HG03378 (cell line): ENCODE data around the gene NAGS.
"Not testable (repeated sequence)": the region's sequence is repeated elsewhere in the genome, so short reads cannot be mapped to it uniquely, and the experiment has no call there.

ENCODE experiments used
- ATAC-seq: cut with Tn5 transposase; IDR thresholded peaks from one replicate; pipeline ENCODE4 v1.9.1; 2021; ENCODE audit warnings: mild to moderate bottlenecking, moderate library complexity; ENCODE audit not compliant: unreplicated experiment

NAGS gene

DNA sequence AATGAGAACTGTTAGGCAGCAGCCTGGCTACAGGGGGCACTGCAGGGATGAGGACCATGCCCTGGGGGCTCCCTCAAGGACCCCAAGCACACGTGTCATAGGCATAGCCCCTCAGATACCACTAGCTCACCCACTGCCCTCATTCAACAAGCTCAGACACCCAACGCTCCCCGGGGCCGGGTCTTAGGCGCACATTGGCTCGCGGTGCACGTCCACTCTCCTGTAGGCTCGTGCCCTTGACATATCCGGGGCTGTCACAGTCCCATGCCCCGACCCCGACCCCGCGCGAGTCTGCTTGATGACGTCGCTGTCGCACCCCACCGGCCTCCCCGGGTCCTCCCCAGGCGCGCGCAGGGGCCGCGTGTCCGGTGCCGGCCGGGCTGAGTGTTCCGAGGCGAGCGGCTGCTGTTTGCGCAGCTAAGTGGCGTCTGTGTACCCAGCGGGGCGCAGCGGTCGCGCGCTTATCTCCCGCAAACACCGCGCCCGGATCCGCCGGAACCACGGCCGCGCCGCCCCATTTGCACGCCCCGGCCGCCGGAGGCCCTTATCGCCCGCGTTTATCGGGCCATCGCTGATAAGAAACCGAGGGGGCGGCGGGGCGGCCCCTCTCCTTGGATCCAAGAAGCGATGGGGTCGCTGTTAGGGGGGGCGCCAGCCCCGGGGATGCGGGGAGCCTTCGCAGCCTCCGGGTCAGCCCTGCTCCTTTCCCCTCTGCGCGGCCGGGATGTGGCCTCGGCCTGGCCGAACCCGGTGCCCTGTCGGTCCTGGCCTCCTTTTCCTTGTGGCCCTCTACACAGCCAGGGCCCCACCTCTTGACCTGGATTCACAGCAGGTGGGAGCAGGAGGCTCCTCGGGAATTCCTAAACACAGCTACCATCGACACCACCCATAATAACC, 20.7 kb upstream of the NAGS start:
- no peak for ATAC-seq

DNA sequence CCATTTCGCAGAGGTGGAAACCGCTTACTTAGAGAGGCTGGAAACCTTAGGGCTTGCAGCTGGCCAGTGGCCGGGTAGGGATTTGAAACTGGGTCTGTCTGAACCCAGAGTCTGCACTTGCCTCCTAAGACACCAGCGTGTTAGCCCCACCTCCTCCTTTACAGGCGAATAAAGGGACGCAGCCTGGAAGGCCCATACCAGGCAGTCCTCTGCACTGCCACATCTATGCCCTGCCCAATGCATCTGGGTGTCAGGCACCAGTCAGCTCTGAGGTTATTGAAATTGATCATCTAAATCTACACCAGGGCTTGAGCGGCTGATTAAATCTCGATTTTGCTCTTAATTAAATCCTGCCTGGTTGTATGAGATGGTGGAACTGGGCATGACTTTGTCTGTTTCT, 19.9 kb upstream of the NAGS start:
- ATAC-seq, result no peak

GRCh38 chr17:43986225-43986981, 18.0 kb upstream of the NAGS start:
- no peak for ATAC-seq

DNA sequence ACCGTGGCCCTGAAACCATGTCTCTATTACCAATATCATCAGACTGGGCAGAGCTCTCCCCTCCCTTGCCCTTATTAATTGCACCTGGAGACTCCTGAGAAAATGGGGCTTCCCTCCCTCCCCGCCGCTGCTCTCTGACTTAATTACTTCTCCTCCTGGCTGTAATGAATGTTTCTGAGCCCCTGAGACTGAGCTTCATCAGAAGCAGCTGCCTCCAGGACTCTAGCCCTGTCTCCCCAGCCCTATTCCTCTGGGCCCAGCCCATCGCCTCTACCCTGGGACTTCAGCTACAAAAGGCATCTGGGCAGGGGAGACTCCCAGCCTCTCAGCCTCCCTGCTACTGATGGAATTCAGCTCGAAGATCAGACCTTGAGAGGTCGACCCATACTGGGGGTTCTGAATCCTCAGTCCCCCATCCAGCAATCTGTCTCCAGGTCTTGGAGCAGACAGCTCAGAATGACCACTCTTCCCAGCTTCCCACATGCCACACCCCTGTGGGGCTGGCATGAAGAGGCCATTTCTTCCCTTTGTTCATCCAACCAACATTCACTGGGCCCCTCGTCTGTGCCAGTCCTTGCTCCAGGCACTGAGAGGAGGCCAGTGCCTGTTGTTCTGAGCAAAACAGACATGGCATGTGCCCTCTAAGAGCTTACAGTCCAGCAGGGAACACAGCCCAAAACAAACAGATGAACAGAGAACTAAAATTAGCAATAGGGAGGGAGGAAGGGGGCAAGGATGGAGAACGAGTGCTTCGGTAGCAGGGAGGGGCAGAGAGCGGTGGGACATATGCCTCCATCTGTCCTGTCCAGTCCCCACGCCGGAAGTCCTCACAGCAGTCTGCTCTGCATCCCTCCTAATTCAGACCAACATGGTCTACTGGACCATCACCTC, 17.0 kb upstream of the NAGS start:
- ATAC-seq, result no peak

DNA sequence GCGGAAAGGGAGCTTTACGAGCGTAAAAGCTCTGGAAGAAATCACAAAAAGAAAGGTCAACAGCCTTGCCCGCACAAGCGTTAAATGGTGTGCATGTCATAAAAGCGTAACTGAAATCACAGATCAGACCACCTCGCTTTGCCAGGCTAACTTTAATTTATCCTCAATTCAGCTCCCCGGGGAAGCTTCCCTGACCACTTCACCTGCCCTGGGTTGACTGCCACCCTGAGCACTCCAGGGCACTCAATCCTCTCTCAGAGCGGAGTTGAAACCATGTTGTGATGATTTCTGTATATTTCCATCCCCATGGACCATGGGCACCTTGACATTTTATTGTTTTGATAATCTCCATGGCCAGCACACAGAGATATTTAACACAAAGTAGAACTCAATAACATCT, 16.1 kb upstream of the NAGS start:
- no peak for ATAC-seq

DNA sequence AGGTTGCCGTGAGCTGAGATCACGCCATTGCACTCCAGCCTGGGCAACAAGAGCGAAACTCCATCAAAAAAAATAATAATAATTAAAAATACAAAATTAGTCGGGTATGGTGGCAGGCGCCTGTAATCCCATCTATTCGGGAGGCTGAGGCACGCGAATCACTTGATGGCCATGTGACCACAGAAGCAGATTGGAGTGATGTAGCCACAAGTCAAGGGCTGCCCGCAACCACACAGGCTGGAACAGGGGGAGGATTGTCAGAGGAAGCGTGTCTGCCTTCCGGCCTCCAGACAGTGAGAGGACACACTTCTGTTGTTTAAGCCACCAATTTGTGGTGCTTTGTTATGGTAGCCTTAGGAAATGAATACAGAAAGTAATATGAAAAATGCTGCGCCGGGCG, 11.8 kb upstream of the NAGS start:
- no peak for ATAC-seq

GRCh38 chr17:43994272-43995149, 9.9 kb upstream of the NAGS start:
- ATAC-seq, result no peak

DNA sequence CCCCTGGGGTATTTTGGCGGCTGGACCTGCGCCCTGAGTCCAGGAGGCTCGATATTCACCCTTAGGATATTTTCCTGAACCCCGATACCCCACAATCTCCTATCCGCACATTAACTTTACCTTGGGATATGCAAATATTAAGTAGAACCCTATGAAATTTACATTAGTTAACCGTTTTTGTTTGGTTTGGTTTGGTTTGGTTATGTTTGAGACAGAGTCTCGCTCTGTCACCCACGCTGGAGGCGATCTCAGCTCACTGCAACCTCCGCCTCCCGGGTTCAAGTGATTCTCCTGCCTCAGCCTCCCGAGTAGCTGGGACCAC, 9.3 kb upstream of the NAGS start:
- no peak for ATAC-seq

DNA sequence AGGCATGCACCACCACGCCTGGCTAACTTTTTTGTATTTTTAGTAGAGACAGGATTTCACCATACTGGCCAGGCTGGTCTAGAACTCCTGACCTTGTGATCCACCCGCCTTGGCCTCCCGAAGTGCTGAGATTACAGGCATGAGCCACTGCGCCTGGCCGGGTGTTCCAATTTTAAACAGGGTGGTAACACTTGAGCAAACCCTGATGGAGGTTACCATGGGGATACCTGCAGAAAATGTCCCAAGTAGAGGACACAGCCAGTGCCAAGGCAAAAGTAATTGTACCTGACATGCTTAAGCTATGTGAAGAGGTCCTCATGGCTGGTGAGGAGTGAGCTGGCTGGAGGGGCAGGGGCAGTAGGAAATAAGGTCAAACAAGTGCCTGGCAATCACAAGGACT, 7.2 kb upstream of the NAGS start:
- ATAC-seq, result not testable (repeated sequence)

- ATAC-seq, result no peak
These were observed 5.9 kb upstream of the NAGS start for GRCh38 chr17:43998552-43998951.

GRCh38 chr17:43999024-43999423, 5.4 kb upstream of the NAGS start:
- no peak for ATAC-seq

- no peak for ATAC-seq
These were observed 4.1 kb upstream of the NAGS start for GRCh38 chr17:44000141-44000860.

DNA sequence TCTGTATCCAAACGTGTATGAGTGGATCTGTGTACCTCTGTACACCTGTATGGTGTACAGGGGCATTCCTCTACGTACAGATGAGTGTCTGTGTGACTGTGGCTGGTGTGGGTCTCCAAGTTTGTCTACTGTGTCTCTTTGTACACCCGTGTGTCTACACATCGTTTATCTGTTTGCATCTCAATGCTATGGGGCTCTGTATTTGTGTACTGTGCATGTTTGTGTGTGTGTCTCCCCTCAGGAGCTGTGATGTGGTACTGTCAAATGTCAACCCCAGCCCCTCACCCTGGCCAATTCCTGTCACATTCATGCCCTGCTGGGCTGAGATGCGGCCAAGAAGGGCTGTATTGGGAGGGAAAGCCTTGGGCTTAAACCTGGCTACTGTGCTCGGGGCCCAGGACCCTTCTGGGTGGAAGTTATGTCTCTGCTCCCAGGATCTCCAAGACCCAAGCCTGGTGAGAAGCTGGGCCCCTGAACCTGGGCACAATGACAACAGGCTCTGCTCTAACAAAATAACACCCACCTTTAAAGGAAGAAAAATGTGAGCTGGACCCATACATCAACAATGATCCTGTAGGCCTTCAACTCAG, 3.5 kb upstream of the NAGS start:
- ATAC-seq, result no peak

GRCh38 chr17:44001461-44001920, 2.9 kb upstream of the NAGS start:
- no peak for ATAC-seq

DNA sequence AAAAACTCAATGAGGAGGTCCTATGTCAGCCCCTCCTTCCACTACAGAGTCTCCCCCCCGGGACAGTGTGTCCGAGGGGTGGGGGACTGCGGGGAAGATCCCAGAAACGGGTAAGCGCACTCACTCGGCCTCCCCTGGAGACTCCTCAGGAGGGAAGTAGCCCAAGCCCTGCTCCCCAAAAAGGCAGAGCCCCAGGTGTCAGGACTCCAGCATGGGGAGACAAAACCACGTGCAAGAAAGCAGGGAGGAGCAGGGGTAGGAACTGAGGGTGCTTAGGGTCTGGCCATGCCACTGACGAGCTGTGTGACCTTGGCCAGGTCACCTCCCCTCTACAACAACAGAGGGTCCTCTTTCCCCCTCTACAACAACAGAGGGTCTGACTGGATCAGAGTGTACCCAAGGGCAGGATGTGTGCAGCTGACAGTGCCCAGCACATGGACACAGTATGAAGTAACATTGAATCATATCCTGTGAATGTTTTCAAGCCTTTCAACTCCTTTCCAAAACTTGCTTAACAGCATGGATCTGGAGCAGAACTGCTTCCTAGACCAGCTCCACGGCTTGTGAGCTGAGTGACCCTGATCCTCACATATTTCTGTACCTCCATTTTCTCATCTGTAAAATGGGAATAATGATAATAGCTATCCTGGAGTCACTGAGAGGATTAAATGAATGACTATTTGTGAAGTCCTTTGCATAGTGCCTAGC, 2.1 kb upstream of the NAGS start:
- no peak for ATAC-seq

DNA sequence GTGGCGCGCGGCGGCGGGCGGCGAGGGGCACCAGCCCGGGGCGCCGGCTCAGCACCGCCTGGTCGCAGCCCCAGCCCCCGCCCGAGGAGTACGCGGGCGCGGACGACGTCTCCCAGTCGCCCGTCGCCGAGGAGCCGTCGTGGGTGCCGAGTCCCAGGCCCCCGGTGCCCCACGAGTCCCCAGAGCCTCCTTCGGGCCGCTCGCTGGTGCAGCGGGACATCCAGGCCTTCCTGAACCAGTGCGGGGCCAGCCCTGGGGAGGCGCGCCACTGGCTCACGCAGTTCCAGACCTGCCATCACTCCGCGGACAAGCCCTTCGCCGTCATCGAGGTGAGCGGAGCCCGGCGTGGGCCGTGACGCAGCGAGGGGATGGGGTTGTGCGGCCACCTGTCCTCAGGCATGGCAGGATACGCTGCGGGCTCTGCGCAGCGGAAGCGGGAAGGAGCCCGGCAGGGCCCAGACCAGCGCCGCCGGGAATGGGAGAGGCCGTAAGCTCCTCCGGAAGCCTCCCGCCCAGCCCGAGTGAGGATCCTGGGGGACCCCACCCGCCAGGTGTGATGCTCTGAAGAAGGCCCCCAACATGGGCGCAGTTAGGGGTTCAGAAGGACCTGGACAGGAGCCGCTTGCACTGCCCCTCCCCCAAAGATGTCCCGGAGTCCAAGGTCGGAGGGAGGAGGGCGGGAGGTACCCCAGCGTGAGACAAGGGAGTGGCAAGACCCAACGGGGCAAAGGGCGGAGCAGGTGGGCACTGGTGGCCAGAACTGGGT, 522 bp downstream of the NAGS start:
- no peak for ATAC-seq

- ATAC-seq, result no peak
These were observed 1.3 kb downstream of the NAGS start for GRCh38 chr17:44005527-44006271.
